Ectodermal cell (in vitro differentiated cells): ENCODE data around the gene ADISSP.

Experiments used
- H3K27ac ChIP-seq: 2 replicates; pipeline ENCODE4 v1.7.0; 2013; ENCODE audit warnings: mild to moderate bottlenecking, low read depth, low read length; ENCODE audit not compliant: insufficient read depth, poor library complexity, severe bottlenecking
- H3K27me3 ChIP-seq: 2 replicates; pipeline ENCODE4 v1.7.0; 2013; ENCODE audit warnings: mild to moderate bottlenecking, low read length; ENCODE audit not compliant: insufficient read depth, control insufficient read depth, poor library complexity, severe bottlenecking
- H3K36me3 ChIP-seq: one replicate; pipeline ENCODE4 v1.7.0; 2013; ENCODE audit warnings: low read length; ENCODE audit not compliant: control insufficient read depth, insufficient read depth
- H3K4me1 ChIP-seq: one replicate; pipeline ENCODE4 v1.7.0; 2013; ENCODE audit warnings: low read length; ENCODE audit not compliant: control insufficient read depth, insufficient read depth
- H3K4me3 ChIP-seq: 2 replicates; pipeline ENCODE4 v1.7.0; 2013; ENCODE audit warnings: low read depth, low read length, control low read depth; ENCODE audit not compliant: insufficient read depth
- H3K9me3 ChIP-seq: 2 replicates; pipeline ENCODE4 v1.7.0; 2013; ENCODE audit warnings: mild to moderate bottlenecking, low read length, moderate library complexity; ENCODE audit not compliant: control insufficient read depth
- WGBS, 2 experiments: methylation state at CpG; one replicate each; pipeline ENCODE4 v1.1.7; 2013; ENCODE audit warnings: missing lambda C conversion rate in 2 of 2; 5-methylcytosine and 5-hydroxymethylcytosine counted together

ADISSP gene

GRCh38 chr20:3729378-3729777 is 38.2 kb downstream of the ADISSP start:
- no peak overlapping the region for H3K27ac ChIP-seq
- no peaks in the 10 kb centered on the region for H3K9me3 ChIP-seq
- 94% methylated on average over 6 of the region's 6 CpGs for WGBS, 2 experiments
- no peaks in the 10 kb centered on the region for H3K36me3 ChIP-seq
- H3K27me3 ChIP-seq: peaks cover 36% of the 10 kb centered on the region
- no peak overlapping the region for H3K4me3 ChIP-seq
- peaks cover 3% of the 10 kb centered on the region for H3K4me1 ChIP-seq

DNA sequence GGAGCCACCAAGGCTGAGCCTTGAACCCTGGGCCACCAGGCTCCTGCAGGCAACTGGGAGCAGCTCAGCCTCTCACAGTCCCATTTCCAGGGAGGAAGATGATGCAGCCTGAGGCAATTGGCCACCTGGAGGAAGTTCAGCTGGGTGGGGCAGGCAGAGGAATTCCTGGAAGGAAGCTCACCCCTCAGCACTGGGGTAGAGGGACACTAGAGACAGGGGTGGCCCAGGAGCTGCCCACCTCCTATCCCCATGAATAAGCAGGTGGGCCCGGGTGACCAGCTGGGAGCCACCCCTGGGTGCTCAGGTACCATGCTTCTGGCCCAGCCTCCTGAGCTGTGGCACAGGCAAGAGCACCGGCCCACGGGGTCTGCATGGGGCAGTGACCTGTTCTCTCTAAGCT is 38.7 kb downstream of the ADISSP start:
- Histone ChIP-seq H3K9me3 (no peaks in the 10 kb centered on the region), H3K4me3 (no peak overlapping the region), H3K27ac (no peak overlapping the region), H3K36me3 (no peaks in the 10 kb centered on the region), H3K4me1 (peaks cover 3% of the 10 kb centered on the region), H3K27me3 (peaks cover 35% of the 10 kb centered on the region)
- 90 to 96% methylated on average over 3 of the region's 3 CpGs for WGBS, 2 experiments

- no peaks in the 10 kb centered on the region for H3K9me3 ChIP-seq
- H3K27me3 ChIP-seq: peaks cover 30% of the 10 kb centered on the region
- H3K27ac ChIP-seq: no peak overlapping the region
- no peaks in the 10 kb centered on the region for H3K4me1 ChIP-seq
- no peaks in the 10 kb centered on the region for H3K36me3 ChIP-seq
- H3K4me3 ChIP-seq: no peak overlapping the region
- WGBS, 2 experiments: 90 to 94% methylated on average over 5 of the region's 5 CpGs
These were observed 39.2 kb downstream of the ADISSP start for GRCh38 chr20:3728354-3728753.

- Histone ChIP-seq H3K27me3 (peaks cover 21% of the 10 kb centered on the region), H3K4me3 (no peak overlapping the region), H3K36me3 (no peaks in the 10 kb centered on the region), H3K27ac (no peak overlapping the region), H3K4me1 (no peaks in the 10 kb centered on the region), H3K9me3 (no peaks in the 10 kb centered on the region)
- WGBS, 2 experiments: 74 to 75% methylated on average over 11 of the region's 11 CpGs
These were observed 40.0 kb downstream of the ADISSP start for GRCh38 chr20:3727401-3728021.

DNA sequence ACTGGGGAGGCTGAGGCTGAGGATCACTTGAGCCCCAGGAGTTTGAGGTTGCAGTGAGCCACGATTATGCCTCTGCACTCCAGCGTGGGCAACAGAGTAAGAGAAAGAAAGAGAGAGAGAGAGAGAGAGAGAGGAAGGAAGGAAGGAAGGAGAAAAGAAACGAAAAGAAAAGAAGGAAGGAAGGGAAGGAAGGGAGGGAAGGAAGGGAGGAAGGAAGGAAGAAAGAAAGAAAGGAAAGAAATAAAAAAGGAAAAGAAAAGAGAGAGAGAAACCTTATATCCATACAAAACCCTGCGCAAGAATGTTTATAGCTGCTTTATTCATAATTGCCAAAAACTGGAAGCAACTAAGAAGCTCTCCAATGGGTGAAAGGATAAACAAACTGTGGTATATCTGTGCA is 43.2 kb downstream of the ADISSP start:
- WGBS, 2 experiments: 88 to 90% methylated on average over 3 to 4 of the region's 4 CpGs
- H3K27me3 ChIP-seq: peaks cover 4% of the 10 kb centered on the region
- H3K36me3 ChIP-seq: no peaks in the 10 kb centered on the region
- no peak overlapping the region for H3K4me3 ChIP-seq
- no peaks in the 10 kb centered on the region for H3K4me1 ChIP-seq
- no peak overlapping the region for H3K27ac ChIP-seq
- H3K9me3 ChIP-seq: no peaks in the 10 kb centered on the region

GRCh38 chr20:3723284-3723683 is 44.3 kb downstream of the ADISSP start:
- Histone ChIP-seq H3K27ac (no peak overlapping the region), H3K27me3 (peaks cover 4% of the 10 kb centered on the region), H3K36me3 (no peaks in the 10 kb centered on the region), H3K4me1 (no peaks in the 10 kb centered on the region), H3K4me3 (no peak overlapping the region), H3K9me3 (no peaks in the 10 kb centered on the region)
- WGBS, 2 experiments: 92 to 94% methylated on average over 8 of the region's 8 CpGs

DNA sequence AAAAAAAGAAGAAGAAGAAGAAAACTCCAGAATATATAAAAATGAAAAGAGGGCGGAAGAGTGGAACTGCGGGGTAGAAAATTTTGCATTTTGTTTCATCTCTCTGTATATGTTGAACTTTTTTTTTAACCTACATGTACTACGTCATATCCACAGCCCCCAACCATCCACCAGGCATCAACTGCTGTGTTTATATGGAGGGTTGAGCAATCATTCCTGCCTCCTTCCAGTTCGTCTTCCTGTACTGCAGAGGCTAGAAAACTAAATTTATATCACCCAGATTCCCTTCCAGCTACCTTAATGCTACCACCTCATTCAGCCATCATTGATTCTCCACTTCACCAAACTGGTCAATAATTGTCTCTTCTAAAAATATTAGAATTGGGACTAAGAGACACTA is 45.6 kb downstream of the ADISSP start:
- Histone ChIP-seq H3K36me3 (no peaks in the 10 kb centered on the region), H3K4me3 (no peak overlapping the region), H3K4me1 (no peaks in the 10 kb centered on the region), H3K9me3 (no peaks in the 10 kb centered on the region), H3K27me3 (no peaks in the 10 kb centered on the region), H3K27ac (no peak overlapping the region)
- 87 to 91% methylated on average over 1 to 2 of the region's 4 CpGs for WGBS, 2 experiments

DNA sequence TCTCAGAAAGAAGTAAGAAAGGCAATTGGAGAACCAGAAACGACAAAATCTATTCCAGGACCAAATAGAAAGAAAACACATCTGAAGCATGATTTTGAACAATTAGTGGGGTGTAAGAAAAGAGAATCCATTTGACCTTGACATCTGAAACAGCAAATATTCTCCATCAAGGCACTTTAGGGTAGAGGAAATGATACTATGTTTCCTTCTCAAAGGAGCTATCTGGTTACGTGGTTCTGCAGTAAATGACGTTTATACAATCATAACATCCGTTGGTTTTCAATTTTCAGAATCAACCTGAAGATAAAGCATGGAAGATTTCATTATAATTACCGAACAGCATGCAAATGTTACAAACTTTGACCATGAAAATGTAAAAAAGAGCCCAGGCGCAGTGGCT is 46.9 kb downstream of the ADISSP start:
- no peaks in the 10 kb centered on the region for H3K36me3 ChIP-seq
- WGBS, 2 experiments: 74 to 80% methylated on average over 6 of the region's 6 CpGs
- no peak overlapping the region for H3K4me3 ChIP-seq
- no peaks in the 10 kb centered on the region for H3K9me3 ChIP-seq
- H3K4me1 ChIP-seq: no peaks in the 10 kb centered on the region
- H3K27me3 ChIP-seq: no peaks in the 10 kb centered on the region
- H3K27ac ChIP-seq: no peak overlapping the region

- Histone ChIP-seq H3K27ac (no peak overlapping the region), H3K36me3 (no peaks in the 10 kb centered on the region)
- WGBS, 2 experiments: 85 to 90% methylated on average over 2 of the region's 2 CpGs
These were observed 47.5 kb downstream of the ADISSP start for GRCh38 chr20:3720068-3720467.

GRCh38 chr20:3719046-3719445 is 48.5 kb downstream of the ADISSP start:
- WGBS, 2 experiments: 91 to 93% methylated on average over 4 of the region's 4 CpGs
- Histone ChIP-seq H3K4me3 (no peak overlapping the region), H3K36me3 (no peaks in the 10 kb centered on the region)

More at GRCh38 chr20:3720068-3720467, 47.5 kb downstream of the ADISSP start:
- Histone ChIP-seq H3K4me3 (no peak overlapping the region), H3K9me3 (no peaks in the 10 kb centered on the region), H3K27me3 (no peaks in the 10 kb centered on the region), H3K4me1 (no peaks in the 10 kb centered on the region)

More at GRCh38 chr20:3719046-3719445, 48.5 kb downstream of the ADISSP start:
- H3K9me3 ChIP-seq: no peaks in the 10 kb centered on the region
- H3K27ac ChIP-seq: no peak overlapping the region
- no peaks in the 10 kb centered on the region for H3K4me1 ChIP-seq
- H3K27me3 ChIP-seq: no peaks in the 10 kb centered on the region
